HepG2 (cell line): ENCODE results near the gene MARCHF2. TPM values are rescaled to one million over a fixed set of nuclear protein-coding genes. Genes with fewer than 3 reads are reported as not detected.
A peak's percentile ranks its signal among the peaks of the same experiment; 100 is the strongest.

ENCODE experiments used
- ARID3A ChIP-seq: IDR thresholded peaks from 2 replicates; pipeline ENCODE4 v1.6.1; 2012; ENCODE audit warnings: low read depth, low read length, improper control_type of control experiment
- ARID4A ChIP-seq: sonication (generic); formaldehyde crosslinking; IDR thresholded peaks from 2 replicates; pipeline ENCODE4 v1.5.0; 2020; ENCODE audit warnings: mild to moderate bottlenecking, missing genetic modification reagents, borderline replicate concordance
- EP300 ChIP-seq, 3 experiments: sonication (generic) in 1 of 3; formaldehyde crosslinking in 1 of 3; IDR thresholded peaks; 2 replicates each; pipeline versions ENCODE4 v1.5.1 to v1.6.1; 2011 to 2020; ENCODE audit warnings: low read depth in 2 of 3, low read length in 2 of 3, borderline replicate concordance in 1 of 3, improper control_type of control experiment in 1 of 3, mild to moderate bottlenecking in 1 of 3, missing genetic modification reagents in 1 of 3, moderate library complexity in 1 of 3
- MAFF ChIP-seq: IDR thresholded peaks from 2 replicates; pipeline ENCODE4 v1.6.1; 2011; ENCODE audit warnings: low read depth, low read length, improper control_type of control experiment
- PATZ1 ChIP-seq: sonication (generic); formaldehyde crosslinking; IDR thresholded peaks from 2 replicates; pipeline ENCODE4 v1.4.0; 2020; ENCODE audit warnings: missing genetic modification reagents
- SALL1 ChIP-seq: sonication (generic); formaldehyde crosslinking; IDR thresholded peaks from 2 replicates; pipeline ENCODE4 v1.8.0; 2022; ENCODE audit warnings: mild to moderate bottlenecking, missing genetic modification reagents
- SMC3 ChIP-seq: IDR thresholded peaks from 2 replicates; pipeline ENCODE4 v1.6.1; 2011; ENCODE audit warnings: low read length, improper control_type of control experiment
- TFAP4 ChIP-seq: sonication (generic); IDR thresholded peaks from 2 replicates; pipeline ENCODE4 v1.6.1; 2016; ENCODE audit warnings: low read depth, borderline replicate concordance
- ZNF768 ChIP-seq: sonication (generic); formaldehyde crosslinking; IDR thresholded peaks from 2 replicates; pipeline ENCODE4 v1.4.0; 2020; ENCODE audit warnings: missing genetic modification reagents
- ZNF770 ChIP-seq: sonication (generic); formaldehyde crosslinking; IDR thresholded peaks from 2 replicates; pipeline ENCODE4 v1.5.0; 2020; ENCODE audit warnings: mild to moderate bottlenecking, missing genetic modification reagents
- ZSCAN21 ChIP-seq: sonication (generic); formaldehyde crosslinking; IDR thresholded peaks from 2 replicates; pipeline ENCODE4 v1.8.0; 2022; ENCODE audit warnings: mild to moderate bottlenecking, missing genetic modification reagents, moderate library complexity, borderline replicate concordance
- ZSCAN31 ChIP-seq: sonication (generic); formaldehyde crosslinking; IDR thresholded peaks from 2 replicates; pipeline ENCODE4 v1.5.0; 2020; ENCODE audit warnings: low read depth, mild to moderate bottlenecking, missing genetic modification reagents
- polyA plus RNA-seq, 8 experiments: library from polyadenylated mRNA; depleted of rRNA in 3 of 8; stranded (reverse) in 7 of 8; unstranded in 1 of 8; fragments of >200 nt; fragmentation: Illumina TruSeq in 4 of 8; extraction: Trizol in 4 of 8; gene quantifications; 2 replicates each; pipeline versions ENCODE4 v1.2.1 to v1.2.3, GENCODE V29; 2011 to 2016; ENCODE audit warnings: low read depth in 4 of 8, missing spikeins in 1 of 8, mixed read lengths in 1 of 8; ENCODE audit not compliant: insufficient read depth in 1 of 8
- total RNA-seq, 5 experiments: library from RNA; depleted of rRNA; stranded (reverse); fragments of >200 nt; fragmentation: Illumina TruSeq; extraction: Trizol; gene quantifications; 2 replicates each; pipeline ENCODE4 v1.2.3, GENCODE V29; 2016; ENCODE audit warnings: low read depth in 1 of 5

Gene MARCHF2
- total and polyA plus RNA-seq, 2 of the 13 experiments (the other 11 are each of a cell fraction or from before 2014, with no cell fraction given), result 12.7 to 13.0 TPM

- peak; percentile 96 for TF ChIP-seq ZNF770 (CRISPR knock-in tag)
- TF ChIP-seq ZSCAN21 (CRISPR knock-in tag), result peak; percentile 41; the same call in 1 of the 2 replicates
- no peak for TF ChIP-seq MAFF
- 0 out of 4 replicates have a peak, but pooled peaks of 1 of the 2 experiments have one; percentile 22 for TF ChIP-seq EP300 (IDR thresholded peaks at IDR 0.05; ENCODE audit: low read depth in 2 of 2, low read length in 2 of 2)
- no peak for TF ChIP-seq EP300 (CRISPR knock-in tag; IDR thresholded peaks at IDR 0.05; ENCODE audit: borderline replicate concordance)
- TF ChIP-seq ARID3A, result peak; percentile 66
- TF ChIP-seq ZNF768 (CRISPR knock-in tag), result peak; percentile 31; the same call in 1 of the 2 replicates
- TF ChIP-seq SMC3, result peak; percentile 35; the same call in 1 of the 2 replicates
- peak; percentile 45; the same call in 1 of the 2 replicates for TF ChIP-seq TFAP4
- 0 out of 2 replicates have a peak, but pooled peaks have one; percentile 31 for TF ChIP-seq SALL1 (CRISPR knock-in tag)
- TF ChIP-seq ARID4A (CRISPR knock-in tag), result peak; percentile 32; the same call in 1 of the 2 replicates
- 0 out of 2 replicates have a peak, but pooled peaks have one; percentile 20 for TF ChIP-seq ZSCAN31 (CRISPR knock-in tag)
- peak; percentile 34; the same call in 1 of the 2 replicates for TF ChIP-seq PATZ1 (CRISPR knock-in tag)
Observed at GRCh38 chr19:8412783-8413628, at the start of gene MARCHF2 (continued).
